ENCODE data around the gene FGGY.

FGGY gene

GRCh38 chr1:59391212-59392179, 94.6 kb downstream of the FGGY start:
- DNase-seq, result no peak

DNA sequence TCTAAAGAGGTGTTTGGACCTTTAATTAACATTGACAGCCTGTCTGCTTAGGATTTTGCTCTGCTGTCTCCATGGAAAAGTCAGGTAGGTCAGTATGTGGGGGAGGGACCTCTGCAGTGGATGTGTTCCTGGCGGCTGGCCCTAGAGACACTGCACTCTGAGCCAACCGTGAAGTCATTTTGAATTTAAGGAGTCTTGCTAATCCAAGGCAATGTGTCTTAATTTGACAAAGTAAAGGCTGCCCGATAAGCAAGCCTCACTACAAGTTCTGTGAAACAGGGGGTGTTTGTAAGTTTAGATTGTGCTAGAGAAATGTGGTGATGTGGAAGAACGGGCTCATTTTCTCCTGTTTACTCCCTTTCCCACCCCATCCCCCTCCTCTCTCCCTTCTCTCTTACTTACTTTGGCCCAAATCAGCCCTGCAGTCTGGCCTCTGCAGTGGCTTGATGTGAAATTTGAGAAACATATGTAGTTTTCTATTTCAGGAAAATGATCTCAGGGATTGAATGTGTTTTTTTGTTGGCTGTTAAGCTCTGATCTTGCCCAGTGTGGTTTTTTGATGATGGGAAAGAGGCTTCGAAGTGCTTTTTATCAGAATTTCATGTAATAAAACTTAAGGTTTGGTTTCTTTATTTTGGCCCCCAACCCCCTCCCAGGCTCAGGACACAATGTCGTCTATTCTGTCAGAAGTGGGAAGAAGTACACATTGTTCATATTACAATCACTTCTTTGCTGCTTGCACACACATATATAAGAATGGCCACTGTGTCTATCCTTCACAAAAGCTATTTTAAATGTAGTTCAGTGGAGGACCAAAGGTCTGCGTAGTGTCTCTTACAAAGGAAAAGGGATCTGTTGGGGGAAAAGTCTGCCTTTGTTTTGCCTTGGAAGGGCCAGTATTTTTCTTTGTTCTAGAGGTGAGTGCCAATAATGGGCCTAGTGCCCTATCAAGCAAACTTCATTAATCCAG, 96.6 kb downstream of the FGGY start:
- no peak for DNase-seq

- DNase-seq, result no peak
Observed at GRCh38 chr1:59394706-59395425, 98.0 kb downstream of the FGGY start.

DNA sequence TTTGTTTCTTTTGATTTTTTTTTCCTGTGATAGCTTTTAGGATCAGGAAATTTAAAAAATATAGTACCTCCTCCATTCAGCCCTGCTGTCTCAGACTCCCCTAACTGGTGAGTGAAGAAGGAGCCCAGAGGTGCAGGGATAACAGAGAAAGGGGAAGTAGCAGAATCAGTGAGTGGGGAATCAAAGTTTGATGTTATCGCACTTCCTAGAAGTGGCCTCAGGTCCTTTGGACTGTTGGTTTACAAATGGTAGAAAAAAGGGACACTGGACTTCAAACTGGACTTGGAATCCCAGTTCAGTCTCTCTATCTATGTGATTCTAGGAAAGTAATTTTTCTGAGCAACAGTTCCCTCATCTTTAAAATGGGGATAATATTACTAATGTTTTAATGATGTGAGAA, 99.5 kb downstream of the FGGY start:
- no peak for DNase-seq

DNA sequence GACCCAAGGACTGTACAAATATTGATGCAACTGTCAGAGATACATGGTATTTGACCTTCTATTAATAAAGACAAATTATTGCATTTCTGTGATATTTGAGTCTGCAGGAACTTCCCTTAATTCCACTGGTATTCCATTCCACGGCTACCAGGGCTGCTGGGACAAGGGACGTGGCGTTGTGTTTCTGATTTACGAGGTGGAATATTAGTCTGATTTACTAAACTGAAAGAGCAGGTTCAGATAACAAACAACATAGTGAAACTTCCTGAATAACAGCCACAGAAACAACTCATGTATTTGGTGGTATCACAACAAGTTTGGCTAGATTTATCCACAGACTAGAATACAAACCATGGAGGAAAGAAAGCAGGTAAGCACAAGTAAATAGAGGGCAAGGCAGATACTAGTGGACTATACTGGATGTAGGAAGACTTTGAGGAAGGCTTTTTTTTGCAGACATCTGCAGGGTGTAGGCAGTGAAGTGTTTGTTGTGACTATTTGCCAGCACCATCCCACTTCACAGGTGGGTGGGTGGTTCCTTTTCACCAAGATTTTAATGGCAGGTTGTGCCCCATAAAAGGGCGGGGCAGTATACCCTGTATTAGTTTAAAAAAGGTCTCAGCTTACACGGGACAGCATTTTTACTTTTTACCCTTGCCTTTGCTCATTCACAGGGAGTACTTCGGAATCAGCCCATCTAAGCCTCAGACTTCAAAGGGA, 100.4 kb downstream of the FGGY start:
- DNase-seq, result no peak

GRCh38 chr1:59399642-59400041, 102.7 kb downstream of the FGGY start:
- no peak for DNase-seq

- DNase-seq, result no peak
Observed at GRCh38 chr1:59401581-59401980, 104.7 kb downstream of the FGGY start.

DNA sequence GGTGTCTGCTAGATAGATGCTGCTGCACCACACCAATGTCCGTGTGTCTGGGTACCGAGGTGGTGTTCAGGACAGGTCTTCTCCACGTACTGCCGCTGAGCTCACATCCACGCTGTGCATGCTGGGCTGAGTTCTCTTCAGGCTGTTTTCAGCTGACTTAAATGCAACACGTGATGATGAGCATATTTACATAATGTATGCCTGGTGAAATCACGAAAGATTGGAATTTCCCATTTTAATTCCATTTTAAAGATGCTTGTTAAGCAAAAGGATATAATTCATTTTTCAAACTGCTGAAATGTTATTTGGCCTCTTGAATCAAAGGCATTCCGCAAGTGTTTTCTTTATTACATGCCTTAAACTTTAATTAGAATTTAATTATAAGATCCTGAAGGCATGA, 107.9 kb downstream of the FGGY start:
- DNase-seq, result no peak

DNA sequence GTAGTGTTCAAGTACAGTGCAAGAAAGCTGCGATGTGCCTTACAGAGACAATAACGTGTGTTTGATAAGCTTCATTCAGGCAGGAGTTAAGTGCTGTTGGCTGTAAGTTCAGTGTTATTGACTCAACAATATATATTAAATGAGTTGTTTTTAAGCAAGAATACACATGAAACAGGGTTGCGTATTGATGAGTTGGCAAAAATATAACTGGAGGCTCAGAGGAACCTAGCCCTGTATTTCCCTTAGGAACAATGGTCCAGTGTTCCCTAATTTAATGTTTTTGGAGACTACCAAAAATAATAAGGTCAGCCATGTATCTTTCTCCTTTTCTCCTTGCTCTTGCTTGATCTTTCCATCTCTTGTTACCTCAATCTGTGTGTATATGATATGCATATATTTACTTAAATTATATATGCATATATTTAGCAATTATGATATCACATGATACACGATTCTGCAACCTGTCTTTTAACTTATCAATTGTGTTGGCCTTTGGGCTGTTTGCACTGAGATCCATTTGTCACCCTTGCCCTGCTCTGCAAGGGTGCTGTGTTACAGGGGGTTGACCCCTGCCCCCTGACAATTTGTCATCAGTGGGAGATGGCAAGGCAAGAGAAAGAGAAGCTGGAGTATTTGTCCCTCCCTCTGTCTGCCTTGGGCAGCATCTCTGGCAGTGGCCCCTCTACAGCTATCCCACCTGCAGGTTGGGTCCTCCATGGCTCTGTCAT, 109.7 kb downstream of the FGGY start:
- no peak for DNase-seq

DNA sequence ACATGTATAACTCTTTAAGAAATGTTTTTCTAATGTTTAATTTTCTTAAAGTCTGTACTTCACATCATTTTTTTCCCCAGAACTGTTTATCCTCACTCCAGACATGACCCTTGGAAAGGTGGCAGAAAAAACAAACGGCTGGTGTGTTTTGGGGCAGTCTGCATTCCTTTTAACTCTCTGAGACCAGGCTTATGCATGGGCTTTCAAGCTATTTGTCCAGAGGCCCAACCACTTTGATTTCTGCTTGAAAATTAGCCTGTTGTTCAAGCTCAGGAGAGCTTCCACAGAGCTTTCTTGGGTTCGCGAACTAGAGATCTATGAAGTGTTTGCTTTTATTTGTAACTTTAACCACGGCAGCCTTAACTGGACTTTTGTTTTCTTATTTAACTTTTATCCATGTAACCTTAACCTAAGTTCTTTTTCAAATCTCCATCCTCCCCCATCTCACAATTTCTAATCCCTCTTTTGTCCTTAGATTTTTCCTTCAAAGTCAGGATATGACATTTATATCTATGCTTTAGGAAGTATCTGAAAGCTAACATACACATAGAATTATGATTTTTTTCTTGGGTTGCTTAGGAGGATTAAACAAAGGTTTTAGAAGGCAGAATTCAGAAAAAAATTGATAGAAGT, 111.8 kb downstream of the FGGY start:
- DNase-seq, result no peak

GRCh38 chr1:59409549-59409948, 112.7 kb downstream of the FGGY start:
- DNase-seq, result no peak

DNA sequence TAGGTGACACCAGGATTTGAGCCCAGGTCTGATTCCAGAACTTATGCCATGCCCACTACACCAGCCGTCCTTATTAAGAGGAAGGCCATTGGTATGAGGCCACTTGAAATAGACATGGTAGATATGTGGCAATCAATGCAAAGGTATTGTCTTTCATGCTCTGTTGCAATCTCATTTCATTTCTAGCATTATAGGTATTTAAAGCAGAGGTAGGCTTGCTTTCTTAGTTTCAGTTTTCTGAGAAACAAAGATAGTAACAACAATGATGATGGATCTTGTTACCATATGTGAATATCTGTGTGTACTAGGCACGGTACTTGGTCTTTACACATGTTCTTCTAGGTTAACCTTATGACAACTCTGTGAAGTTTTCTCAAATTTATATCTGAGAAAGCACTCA, 113.1 kb downstream of the FGGY start:
- DNase-seq, result no peak

GRCh38 chr1:59410457-59410856, 113.6 kb downstream of the FGGY start:
- DNase-seq, result no peak

DNA sequence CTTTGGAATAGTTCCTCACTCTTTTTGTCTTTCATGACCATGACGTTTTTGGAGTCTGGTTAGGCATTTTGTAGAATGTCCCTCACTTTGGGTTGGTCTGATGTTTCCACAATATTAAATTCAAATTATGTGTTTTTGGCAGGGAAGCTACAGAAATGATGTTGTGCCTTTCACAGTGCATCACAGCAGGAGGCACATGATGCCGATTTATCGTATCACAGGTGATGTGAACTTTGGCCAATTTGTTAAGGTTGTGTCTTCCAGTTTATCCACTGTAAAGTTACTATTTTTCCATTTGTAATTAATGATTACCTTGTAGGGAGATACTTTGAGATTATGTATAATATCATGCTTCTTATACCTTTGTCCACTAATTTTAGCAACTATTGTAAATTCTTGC, 114.3 kb downstream of the FGGY start:
- no peak for DNase-seq

- no peak for DNase-seq
Observed at GRCh38 chr1:59412718-59413326, 115.9 kb downstream of the FGGY start.

DNA sequence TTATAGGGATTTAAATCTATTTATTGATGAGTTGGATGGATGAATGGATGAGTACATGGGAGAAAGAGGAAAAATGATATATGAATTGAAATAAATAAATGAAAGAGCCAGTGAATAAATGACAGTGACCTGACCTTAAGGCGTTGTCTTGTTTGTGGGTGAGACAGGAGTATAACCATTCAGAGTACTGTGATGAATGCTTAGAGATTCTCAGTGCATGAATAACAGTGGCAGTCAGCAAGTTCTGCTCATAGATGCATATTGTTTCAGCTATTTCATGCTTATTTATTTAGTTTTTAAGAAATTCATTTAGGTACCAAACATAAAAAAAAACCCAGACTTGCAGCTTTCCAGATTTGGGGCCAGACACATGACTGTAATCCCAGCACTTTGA, 116.4 kb downstream of the FGGY start:
- DNase-seq, result no peak

DNA sequence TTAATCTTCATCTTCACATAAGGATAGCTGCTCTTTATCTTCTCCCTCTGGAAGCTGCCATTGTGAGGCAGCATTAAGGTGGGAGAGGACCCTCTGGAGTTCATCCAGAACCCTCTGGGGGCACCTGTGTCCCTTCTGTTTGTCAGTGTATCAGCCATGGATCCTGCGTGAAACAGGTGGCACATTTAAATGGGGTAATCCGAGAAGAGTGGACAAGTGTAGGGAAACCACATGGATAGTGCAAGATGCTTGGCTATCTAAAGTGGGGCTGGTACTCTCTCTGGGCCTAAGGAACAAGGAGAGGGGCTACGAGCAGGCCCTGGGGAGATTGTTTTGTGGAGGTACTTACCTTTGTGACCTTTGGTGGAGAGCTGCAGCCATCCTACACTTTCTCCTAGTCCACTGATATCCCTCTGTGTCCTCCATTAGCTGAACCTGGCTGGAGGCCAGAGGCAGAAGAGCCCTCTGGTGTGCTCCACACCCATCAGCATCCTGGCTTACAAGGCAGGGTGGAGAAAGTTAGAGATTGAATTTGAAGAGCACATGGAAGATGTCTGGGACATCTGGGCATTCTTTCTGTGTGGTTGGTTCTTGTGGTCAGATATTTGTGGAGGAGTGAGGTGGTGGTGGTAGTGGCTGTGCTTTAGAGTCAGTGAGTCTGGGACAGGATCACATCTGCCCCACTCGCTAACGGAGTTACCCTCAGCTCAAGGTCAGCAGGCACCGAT, 117.7 kb downstream of the FGGY start:
- DNase-seq, result no peak

- no peak for DNase-seq
Observed at GRCh38 chr1:59415286-59415850, 118.5 kb downstream of the FGGY start.

GRCh38 chr1:59415881-59416280, 119.0 kb downstream of the FGGY start:
- no peak for DNase-seq

DNA sequence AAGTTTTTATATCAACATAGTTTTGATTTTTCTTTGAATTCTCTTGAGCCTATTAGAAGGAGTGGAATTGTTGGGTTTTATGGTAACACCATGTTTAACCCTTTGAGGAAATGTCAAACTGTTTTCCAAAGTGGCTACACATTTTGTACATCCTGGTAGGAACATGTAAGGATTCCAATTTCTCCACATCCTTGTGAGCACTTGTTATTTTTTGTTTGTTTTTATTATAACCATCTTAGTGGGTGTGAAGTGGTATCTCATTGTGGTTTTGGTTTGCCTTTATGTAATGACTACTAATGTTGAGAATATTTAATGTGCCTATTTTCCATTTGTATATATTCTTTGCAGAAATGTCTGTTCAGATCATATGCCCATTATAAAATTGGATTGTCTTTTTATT, 120.5 kb downstream of the FGGY start:
- DNase-seq, result no peak
